Measurements from ENCODE around the gene PRKAA1. TPM values are rescaled to one million over a fixed set of nuclear protein-coding genes. Genes with fewer than 3 reads are reported as not detected.
"Not testable (repeated sequence)": the region's sequence is repeated elsewhere in the genome, so short reads cannot be mapped to it uniquely, and the experiment has no call there.

PRKAA1 gene
- total RNA-seq, 1 donor from 2014 or later, result 65.6 TPM

GRCh38 chr5:40714001-40714400 lies 84.2 kb downstream of the PRKAA1 start:
- H3K4me2 ChIP-seq (ENCODE audit: low read length), result no peak overlapping the region
- peaks cover 5% of the 10 kb centered on the region for H3K36me3 Mint-ChIP-seq (ENCODE audit: low read depth, unreplicated experiment)
- no peak overlapping the region for H3K4me3 Mint-ChIP-seq (ENCODE audit: unreplicated experiment)
- FAIRE-seq (no peak), DNase-seq (ENCODE audit: low read depth) (no peak)
- H4K20me1 ChIP-seq (ENCODE audit: insufficient read depth, low read length), result no peaks in the 10 kb centered on the region
- H3K27me3 Mint-ChIP-seq (ENCODE audit: low read depth, unreplicated experiment), result no peaks in the 10 kb centered on the region
- H3K4me3 ChIP-seq (ENCODE audit: insufficient read depth, low read depth, low read length), result no peak overlapping the region
- H2AFZ ChIP-seq (ENCODE audit: low read depth, low read length), result no peak overlapping the region
- H3K27me3 ChIP-seq (ENCODE audit: insufficient read depth, low read length), result no peaks in the 10 kb centered on the region
- no peak overlapping the region for H3K9ac ChIP-seq (ENCODE audit: low read length)
- no peak overlapping the region for H3K27ac ChIP-seq (ENCODE audit: low read depth, low read length)
- TF ChIP-seq CTCF (IDR thresholded peaks at IDR 0.05; ENCODE audit: insufficient read depth, low read depth, low read length) (no peak), EZH2 (IDR thresholded peaks at IDR 0.05; ENCODE audit: insufficient read depth, low read length) (no peak)
- no peaks in the 10 kb centered on the region for H3K9me3 Mint-ChIP-seq (ENCODE audit: unreplicated experiment)
- H3K27ac Mint-ChIP-seq (ENCODE audit: unreplicated experiment), result no peak overlapping the region
- no peaks in the 10 kb centered on the region for H3K79me2 ChIP-seq (ENCODE audit: insufficient read depth, low read length)
- H3K9me3 ChIP-seq (ENCODE audit: insufficient read depth, low read depth, low read length), result no peaks in the 10 kb centered on the region
- H3K36me3 ChIP-seq (ENCODE audit: insufficient read depth, low read length), result no peaks in the 10 kb centered on the region
- peaks cover 6% of the 10 kb centered on the region for H3K4me1 Mint-ChIP-seq (ENCODE audit: low read depth, unreplicated experiment)
- peaks cover 2% of the 10 kb centered on the region for H3K4me1 ChIP-seq (ENCODE audit: insufficient read depth, low read length)

GRCh38 chr5:40710575-40710974 lies 87.6 kb downstream of the PRKAA1 start:
- not testable (repeated sequence) for H4K20me1 ChIP-seq (ENCODE audit: insufficient read depth, low read length); H3K4me2 ChIP-seq (ENCODE audit: low read length); H2AFZ ChIP-seq (ENCODE audit: low read depth, low read length); H3K4me3 ChIP-seq (ENCODE audit: insufficient read depth, low read depth, low read length); H3K79me2 ChIP-seq (ENCODE audit: insufficient read depth, low read length); H3K27me3 ChIP-seq (ENCODE audit: insufficient read depth, low read length); H3K36me3 Mint-ChIP-seq (ENCODE audit: low read depth, unreplicated experiment); H3K4me1 ChIP-seq (ENCODE audit: insufficient read depth, low read length); H3K27me3 Mint-ChIP-seq (ENCODE audit: low read depth, unreplicated experiment); H3K4me1 Mint-ChIP-seq (ENCODE audit: low read depth, unreplicated experiment); H3K4me3 Mint-ChIP-seq (ENCODE audit: unreplicated experiment); H3K36me3 ChIP-seq (ENCODE audit: insufficient read depth, low read length); FAIRE-seq; H3K27ac Mint-ChIP-seq (ENCODE audit: unreplicated experiment); H3K27ac ChIP-seq (ENCODE audit: low read depth, low read length); H3K9me3 ChIP-seq (ENCODE audit: insufficient read depth, low read depth, low read length); H3K9ac ChIP-seq (ENCODE audit: low read length); H3K9me3 Mint-ChIP-seq (ENCODE audit: unreplicated experiment); DNase-seq (ENCODE audit: low read depth)

Other genes with a start within 250 kb of the PRKAA1 start
- 4.8 and 8.6 TPM in 2 replicates for gene PTGER4, start 118.5 kb downstream of the PRKAA1 start, total RNA-seq
- gene TTC33, start 42.4 kb downstream of the PRKAA1 start, total RNA-seq, result 12.0 and 13.3 TPM in 2 replicates
- gene RPL37, start 36.8 kb upstream of the PRKAA1 start, total RNA-seq, result 981 and 1,090 TPM in 2 replicates
- gene CARD6, start 43.0 kb upstream of the PRKAA1 start, total RNA-seq, result 0.96 and 1.0 TPM in 2 replicates
- 0.66 TPM in 1 of 2 replicates, not detected in the other for gene C7, start 111.1 kb upstream of the PRKAA1 start, total RNA-seq

Measured in astrocyte (in vitro differentiated cells and primary cell).